Measurements from ENCODE around the gene CFP. TPM values are rescaled to one million over a fixed set of nuclear protein-coding genes. Genes with fewer than 3 reads are reported as not detected.

The CFP gene
- total and polyA plus RNA-seq, 2 donors: 0.79 to 3.3 TPM

- Histone ChIP-seq H3K36me3 (ENCODE audit: insufficient read depth) (peaks cover 2% of the 10 kb centered on the region), H3K27ac (ENCODE audit: low read depth) (no peak overlapping the region), H3K4me3 (ENCODE audit: low read depth, low read length) (peak overlapping the region; percentile 58), H3K4me1 (ENCODE audit: insufficient read depth) (no peaks in the 10 kb centered on the region)
- WGBS: 0% methylated on average over 11 of the region's 11 CpGs
- no peak for DNase-seq (ENCODE audit: extremely low spot score)
Observed at GRCh38 chrX:47649781-47650163, 20.0 kb upstream of the CFP start.

GRCh38 chrX:47649271-47649670 is 19.5 kb upstream of the CFP start:
- peak overlapping the region; percentile 58 for H3K4me3 ChIP-seq (ENCODE audit: low read depth, low read length)
- no peaks in the 10 kb centered on the region for H3K4me1 ChIP-seq (ENCODE audit: insufficient read depth)
- no peak for DNase-seq (ENCODE audit: extremely low spot score)
- WGBS: 22% methylated on average over 8 of the region's 8 CpGs
- H3K27ac ChIP-seq (ENCODE audit: low read depth): no peak overlapping the region
- peaks cover 2% of the 10 kb centered on the region for H3K36me3 ChIP-seq (ENCODE audit: insufficient read depth)

GRCh38 chrX:47648376-47648775 is 18.6 kb upstream of the CFP start:
- Histone ChIP-seq H3K4me1 (ENCODE audit: insufficient read depth) (no peaks in the 10 kb centered on the region), H3K36me3 (ENCODE audit: insufficient read depth) (no peaks in the 10 kb centered on the region), H3K4me3 (ENCODE audit: low read depth, low read length) (no peak overlapping the region), H3K27ac (ENCODE audit: low read depth) (no peak overlapping the region)
- WGBS: 87% methylated on average over 2 of the region's 2 CpGs
- DNase-seq (ENCODE audit: extremely low spot score): no peak

GRCh38 chrX:47646636-47647035 is 16.9 kb upstream of the CFP start:
- Histone ChIP-seq H3K27ac (ENCODE audit: low read depth) (no peak overlapping the region), H3K4me3 (ENCODE audit: low read depth, low read length) (no peak overlapping the region), H3K36me3 (ENCODE audit: insufficient read depth) (no peaks in the 10 kb centered on the region), H3K4me1 (ENCODE audit: insufficient read depth) (no peaks in the 10 kb centered on the region)
- 75% methylated on average over 6 of the region's 6 CpGs for WGBS
- DNase-seq (ENCODE audit: extremely low spot score): no peak

- 76% methylated on average over 10 of the region's 10 CpGs for WGBS
- no peak for DNase-seq (ENCODE audit: extremely low spot score)
- Histone ChIP-seq H3K36me3 (ENCODE audit: insufficient read depth) (no peaks in the 10 kb centered on the region), H3K4me1 (ENCODE audit: insufficient read depth) (no peaks in the 10 kb centered on the region), H3K27ac (ENCODE audit: low read depth) (no peak overlapping the region), H3K4me3 (ENCODE audit: low read depth, low read length) (no peak overlapping the region)
Observed at GRCh38 chrX:47645530-47645929, 15.8 kb upstream of the CFP start.

GRCh38 chrX:47644557-47645091 is 14.9 kb upstream of the CFP start:
- Histone ChIP-seq H3K4me3 (ENCODE audit: low read depth, low read length) (no peak overlapping the region), H3K4me1 (ENCODE audit: insufficient read depth) (no peaks in the 10 kb centered on the region), H3K36me3 (ENCODE audit: insufficient read depth) (no peaks in the 10 kb centered on the region), H3K27ac (ENCODE audit: low read depth) (no peak overlapping the region)
- DNase-seq (ENCODE audit: extremely low spot score): no peak
- 56% methylated on average over 12 of the region's 12 CpGs for WGBS

GRCh38 chrX:47643926-47644325 is 14.2 kb upstream of the CFP start:
- H3K4me3 ChIP-seq (ENCODE audit: low read depth, low read length): no peak overlapping the region
- no peaks in the 10 kb centered on the region for H3K4me1 ChIP-seq (ENCODE audit: insufficient read depth)
- H3K36me3 ChIP-seq (ENCODE audit: insufficient read depth): no peaks in the 10 kb centered on the region
- no peak overlapping the region for H3K27ac ChIP-seq (ENCODE audit: low read depth)
- 15% methylated on average over 2 of the region's 2 CpGs for WGBS
- no peak for DNase-seq (ENCODE audit: extremely low spot score)

GRCh38 chrX:47638816-47639215 is 9.1 kb upstream of the CFP start:
- no peaks in the 10 kb centered on the region for H3K36me3 ChIP-seq (ENCODE audit: insufficient read depth)
- no peaks in the 10 kb centered on the region for H3K4me1 ChIP-seq (ENCODE audit: insufficient read depth)
- DNase-seq (ENCODE audit: extremely low spot score): no peak
- WGBS: 92% methylated on average over 14 of the region's 14 CpGs
- H3K27ac ChIP-seq (ENCODE audit: low read depth): no peak overlapping the region
- no peak overlapping the region for H3K4me3 ChIP-seq (ENCODE audit: low read depth, low read length)

- Histone ChIP-seq H3K36me3 (ENCODE audit: insufficient read depth) (no peaks in the 10 kb centered on the region), H3K4me1 (ENCODE audit: insufficient read depth) (no peaks in the 10 kb centered on the region), H3K27ac (ENCODE audit: low read depth) (no peak overlapping the region), H3K4me3 (ENCODE audit: low read depth, low read length) (no peak overlapping the region)
- 55% methylated on average over 31 of the region's 31 CpGs for WGBS
- DNase-seq (ENCODE audit: extremely low spot score): no peak
Observed at GRCh38 chrX:47637546-47638195, 7.9 kb upstream of the CFP start.

GRCh38 chrX:47634871-47635575 is 5.3 kb upstream of the CFP start:
- 86% methylated on average over 16 of the region's 16 CpGs for WGBS
- Histone ChIP-seq H3K4me3 (ENCODE audit: low read depth, low read length) (no peak overlapping the region), H3K27ac (ENCODE audit: low read depth) (no peak overlapping the region), H3K36me3 (ENCODE audit: insufficient read depth) (no peaks in the 10 kb centered on the region), H3K4me1 (ENCODE audit: insufficient read depth) (no peaks in the 10 kb centered on the region)
- DNase-seq (ENCODE audit: extremely low spot score): no peak

- DNase-seq (ENCODE audit: extremely low spot score): no peak
- H3K36me3 ChIP-seq (ENCODE audit: insufficient read depth): no peaks in the 10 kb centered on the region
- WGBS: 66% methylated on average over 14 of the region's 14 CpGs
- H3K27ac ChIP-seq (ENCODE audit: low read depth): no peak overlapping the region
- no peaks in the 10 kb centered on the region for H3K4me1 ChIP-seq (ENCODE audit: insufficient read depth)
- H3K4me3 ChIP-seq (ENCODE audit: low read depth, low read length): no peak overlapping the region
Observed at GRCh38 chrX:47633689-47634590, 4.2 kb upstream of the CFP start.

GRCh38 chrX:47632666-47633065 is 2.9 kb upstream of the CFP start:
- Histone ChIP-seq H3K4me3 (ENCODE audit: low read depth, low read length) (no peak overlapping the region), H3K4me1 (ENCODE audit: insufficient read depth) (no peaks in the 10 kb centered on the region), H3K27ac (ENCODE audit: low read depth) (no peak overlapping the region), H3K36me3 (ENCODE audit: insufficient read depth) (no peaks in the 10 kb centered on the region)
- DNase-seq (ENCODE audit: extremely low spot score): no peak
- 45% methylated on average over 4 of the region's 4 CpGs for WGBS

GRCh38 chrX:47631676-47632075 is 1.9 kb upstream of the CFP start:
- DNase-seq (ENCODE audit: extremely low spot score): no peak
- Histone ChIP-seq H3K4me3 (ENCODE audit: low read depth, low read length) (no peak overlapping the region), H3K27ac (ENCODE audit: low read depth) (no peak overlapping the region), H3K36me3 (ENCODE audit: insufficient read depth) (no peaks in the 10 kb centered on the region), H3K4me1 (ENCODE audit: insufficient read depth) (no peaks in the 10 kb centered on the region)
- WGBS: 88% methylated on average over 5 of the region's 5 CpGs
